Panc1 (cell line): ENCODE results near the gene SLC35E2B. TPM values are rescaled to one million over a fixed set of nuclear protein-coding genes. Genes with fewer than 3 reads are reported as not detected.

ENCODE experiments used
- ATAC-seq: fragments of 200-7000 bp; cut with Tn5 transposase; 2 replicates; pipeline ENCODE4 v1.9.1; 2020; ENCODE audit warnings: mild to moderate bottlenecking, moderate library complexity
- BruUV-seq: library from RNA; stranded (reverse); fragments of 400-500 nt; replicated peaks from 2 replicates; lab custom pipeline; 2021; lab: Mats Ljungman, UMichigan
- CTCF ChIA-PET: fragments of 300-600 bp; sonication (Branson Sonifier 250); formaldehyde crosslinking; loops from one replicate; lab custom pipeline; 2022; ENCODE audit warnings: antibody characterized with exemption; lab: Charles Lee
- POLR2A ChIA-PET: fragments of 300-600 bp; sonication (Branson Sonifier 250); formaldehyde crosslinking; loops from one replicate; lab custom pipeline; 2022; ENCODE audit warnings: antibody characterized with exemption; lab: Charles Lee
- DNase-seq: peaks from one replicate; pipeline ENCODE4 v3.0.0-alpha.2; 2010; ENCODE audit warnings: low read depth, low spot score
- H3K27ac ChIP-seq: 2 replicates; pipeline ENCODE4 v1.5.1; 2011; ENCODE audit warnings: mild to moderate bottlenecking, low read length, inconsistent platforms
- H3K27me3 ChIP-seq: fragments of 200-500 bp; sonication (Bioruptor generic); 2 replicates; pipeline ENCODE4 v1.6.0; 2014; ENCODE audit warnings: low read length, inconsistent platforms; ENCODE audit not compliant: control insufficient read depth, insufficient read depth
- H3K36me3 ChIP-seq: fragments of 200-500 bp; sonication (Bioruptor generic); 2 replicates; pipeline ENCODE4 v1.5.1; 2014; ENCODE audit warnings: inconsistent platforms, mild to moderate bottlenecking, low read length, moderate library complexity; ENCODE audit not compliant: control insufficient read depth, insufficient read depth
- H3K4me1 ChIP-seq: 2 replicates; pipeline ENCODE4 v1.5.1; 2011; ENCODE audit warnings: inconsistent platforms, mild to moderate bottlenecking, low read length, moderate library complexity; ENCODE audit not compliant: control insufficient read depth, insufficient read depth
- H3K4me3 ChIP-seq, 2 experiments: 2 replicates each; pipeline ENCODE4 v1.5.1; 2011 to 2012; ENCODE audit warnings: low read depth in 2 of 2, low read length in 2 of 2, mild to moderate bottlenecking in 2 of 2, inconsistent platforms in 1 of 2, moderate library complexity in 1 of 2
- H3K9me3 ChIP-seq: fragments of 200-500 bp; sonication (Bioruptor generic); 2 replicates; pipeline ENCODE4 v1.5.1; 2014; ENCODE audit warnings: low read depth, mild to moderate bottlenecking, inconsistent platforms, low read length, moderate library complexity; ENCODE audit not compliant: control insufficient read depth, insufficient read depth
- CTCF ChIP-seq: fragments of 450-650 bp; IDR thresholded peaks from 2 replicates; pipeline ENCODE4 v1.5.1; 2017; ENCODE audit warnings: mild to moderate bottlenecking
- POLR2AphosphoS5 ChIP-seq: IDR thresholded peaks from 2 replicates; pipeline ENCODE4 v1.6.1; 2012; ENCODE audit warnings: mild to moderate bottlenecking, low read depth, low read length, moderate library complexity
- REST ChIP-seq, 2 experiments: IDR thresholded peaks; 2 replicates each; pipeline ENCODE4 v1.6.1; 2011 to 2012; ENCODE audit warnings: low read depth in 2 of 2, control low read depth in 1 of 2, low read length in 1 of 2, mild to moderate bottlenecking in 1 of 2, moderate library complexity in 1 of 2; ENCODE audit not compliant: insufficient read depth in 1 of 2
- SIN3A ChIP-seq: IDR thresholded peaks from 2 replicates; pipeline ENCODE4 v1.6.1; 2012; ENCODE audit warnings: low read depth, mild to moderate bottlenecking, low read length, moderate library complexity, borderline replicate concordance; ENCODE audit not compliant: insufficient read depth
- TCF7L2 ChIP-seq: IDR thresholded peaks from 2 replicates; pipeline ENCODE4 v1.6.1; 2011; ENCODE audit warnings: mild to moderate bottlenecking, low read depth, low read length, inconsistent platforms
- in situ Hi-C: cut with HindIII; loops from 2 replicates; pipeline ENCODE4 v1.10.0; 2016; ENCODE audit warnings: low sequenced_read_pairs, low pct_unique_long_range_greater_than_20kb
- intact Hi-C: fragments of 100-400 bp; cut with micrococcal nuclease; formaldehyde crosslinking; loops from one replicate; pipeline ENCODE4 v1.10.0; 2022; ENCODE audit not compliant: unreplicated experiment
- total RNA-seq: library from RNA; stranded (reverse); gene quantifications from one replicate; pipeline ENCODE4 v1.2.1, GENCODE V29; 2021; ENCODE audit not compliant: unreplicated experiment

Gene SLC35E2B
- total RNA-seq, 1 experiment from 2014 or later, result 75.7 TPM

- no peaks in the 10 kb centered on the region for H3K4me1 ChIP-seq
- ChIA-PET CTCF (no interaction called here), POLR2A (no interaction called here)
- no TSS peak for BruUV-seq
- no peak overlapping the region for H3K4me3 ChIP-seq
- no peak for DNase-seq
- TF ChIP-seq REST (IDR thresholded peaks at IDR 0.05; ENCODE audit: insufficient read depth in 1 of 2, low read depth in 2 of 2, low read length in 1 of 2) (no peak), SIN3A (no peak), CTCF (no peak), TCF7L2 (no peak), POLR2AphosphoS5 (no peak)
- in situ Hi-C loops (no loop called here), intact Hi-C loops (no loop called here)
- ATAC-seq, result 0 out of 2 replicates have a peak, but pooled peaks have one; percentile 15
- H3K27ac ChIP-seq, result no peak overlapping the region
- H3K27me3 ChIP-seq, result no peaks in the 10 kb centered on the region
- H3K36me3 ChIP-seq, result no peaks in the 10 kb centered on the region
- no peaks in the 10 kb centered on the region for H3K9me3 ChIP-seq
Measured at GRCh38 chr1:1627261-1627828, 65.2 kb downstream of the SLC35E2B start.

DNA sequence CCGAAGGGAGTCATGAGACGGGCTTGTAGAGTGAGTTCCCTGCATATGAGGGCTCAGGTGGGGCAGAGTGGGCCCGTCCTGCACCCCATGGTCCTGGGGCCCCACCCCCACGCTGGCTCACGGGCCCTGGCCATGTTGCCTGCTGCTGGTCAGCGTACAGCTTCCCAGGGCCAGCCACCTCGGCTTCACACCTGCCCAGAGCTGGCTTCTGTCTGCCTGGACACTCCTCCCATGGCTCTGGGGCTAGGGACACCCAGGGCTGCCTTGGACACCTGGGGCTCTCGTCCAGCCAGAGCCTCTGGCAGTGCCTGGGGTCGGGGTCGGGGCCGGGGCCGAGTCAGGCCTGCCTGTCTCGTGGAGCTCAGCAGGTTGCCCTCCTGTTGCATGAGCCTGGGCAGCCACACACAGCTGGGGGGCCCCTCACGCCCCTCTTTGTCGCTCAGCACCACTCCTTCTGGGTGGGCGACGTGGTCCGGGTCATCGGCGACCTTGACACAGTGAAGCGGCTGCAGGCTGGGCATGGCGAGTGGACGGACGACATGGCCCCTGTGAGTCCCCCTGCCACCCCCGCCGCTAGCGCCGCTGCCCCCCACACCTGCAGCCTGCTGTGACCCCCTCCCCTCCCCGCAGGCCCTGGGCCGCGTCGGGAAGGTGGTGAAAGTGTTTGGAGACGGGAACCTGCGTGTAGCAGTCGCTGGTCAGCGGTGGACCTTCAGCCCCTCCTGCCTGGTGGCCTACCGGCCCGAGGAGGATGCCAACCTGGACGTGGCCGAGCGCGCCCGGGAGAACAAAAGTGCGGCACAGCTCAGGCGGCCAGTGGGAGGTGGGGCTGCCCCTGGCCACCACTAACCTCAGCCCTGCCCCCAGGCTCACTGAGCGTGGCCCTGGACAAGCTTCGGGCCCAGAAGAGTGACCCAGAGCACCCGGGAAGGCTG, 66.1 kb downstream of the SLC35E2B start:
- Histone ChIP-seq H3K27ac (no peak overlapping the region), H3K4me1 (no peaks in the 10 kb centered on the region), H3K27me3 (no peaks in the 10 kb centered on the region), H3K9me3 (no peaks in the 10 kb centered on the region), H3K36me3 (no peaks in the 10 kb centered on the region), H3K4me3 (no peak overlapping the region)
- no TSS peak for BruUV-seq
- no peak for ATAC-seq
- POLR2A ChIA-PET, result no interaction called here
- DNase-seq, result no peak
- intact Hi-C loops, result no loop called here
- in situ Hi-C loops, result no loop called here
- CTCF ChIA-PET, result interaction anchor here (0.5 kb wide), 1 partner anchor 18 kb away, joined by 6 read pairs; no protein-coding TSS in a partner anchor
- TF ChIP-seq CTCF (no peak), TCF7L2 (no peak), POLR2AphosphoS5 (no peak), REST (IDR thresholded peaks at IDR 0.05; ENCODE audit: insufficient read depth in 1 of 2, low read depth in 2 of 2, low read length in 1 of 2) (no peak), SIN3A (no peak)
